Loucy (cell line): ENCODE measurements around the gene ADCY4.
A peak's percentile ranks its signal among the peaks of the same experiment; 100 is the strongest.

ENCODE experiments used
- H2AFZ ChIP-seq: fragments of 200-600 bp; sonication (generic); 2 replicates; pipeline ENCODE4 v1.6.0; 2016; ENCODE audit warnings: antibody characterized with exemption, mild to moderate bottlenecking, low read length, moderate library complexity
- H3F3A ChIP-seq: fragments of 200-600 bp; 2 replicates; pipeline ENCODE4 v1.6.0; 2016; ENCODE audit warnings: antibody characterized with exemption, low read depth, mild to moderate bottlenecking
- H3K27me3 ChIP-seq: fragments of 200-600 bp; sonication (generic); 2 replicates; pipeline ENCODE4 v1.6.1; 2014; ENCODE audit warnings: low read length, mild to moderate bottlenecking; ENCODE audit not compliant: insufficient read depth, poor library complexity, severe bottlenecking
- H3K36me3 ChIP-seq: fragments of 200-600 bp; sonication (generic); 2 replicates; pipeline ENCODE4 v1.6.1; 2016; ENCODE audit warnings: low read length; ENCODE audit not compliant: insufficient read depth
- H3K4me1 ChIP-seq: fragments of 200-600 bp; sonication (generic); 2 replicates; pipeline ENCODE4 v1.5.1; 2014; ENCODE audit warnings: low read length, mild to moderate bottlenecking; ENCODE audit not compliant: insufficient read depth, poor library complexity, severe bottlenecking
- H3K4me2 ChIP-seq: fragments of 200-600 bp; sonication (generic); 2 replicates; pipeline ENCODE4 v1.6.0; 2014; ENCODE audit warnings: antibody characterized with exemption, low read length, low read depth, mild to moderate bottlenecking; ENCODE audit not compliant: poor library complexity, severe bottlenecking
- H3K4me3 ChIP-seq: fragments of 200-600 bp; sonication (generic); 2 replicates; pipeline ENCODE4 v1.5.1; 2014; ENCODE audit warnings: low read length, mild to moderate bottlenecking, mixed read lengths; ENCODE audit not compliant: poor library complexity, severe bottlenecking
- H3K79me2 ChIP-seq: fragments of 200-600 bp; sonication (generic); 2 replicates; pipeline ENCODE4 v1.6.1; 2014; ENCODE audit warnings: low read length; ENCODE audit not compliant: insufficient read depth
- H3K9ac ChIP-seq: fragments of 200-600 bp; sonication (generic); 2 replicates; pipeline ENCODE4 v1.6.0; 2014; ENCODE audit warnings: mild to moderate bottlenecking, low read depth, low read length, moderate library complexity; ENCODE audit not compliant: poor library complexity, severe bottlenecking
- H3K9me2 ChIP-seq: fragments of 200-600 bp; sonication (generic); replicated peaks from 2 replicates; pipeline ENCODE4 v1.6.1; 2016; ENCODE audit warnings: low read depth, low read length, mixed read lengths
- H3K9me3 ChIP-seq: fragments of 200-600 bp; sonication (generic); 2 replicates; pipeline ENCODE4 v1.6.1; 2014; ENCODE audit warnings: mild to moderate bottlenecking, antibody characterized with exemption, low read length, low read depth; ENCODE audit not compliant: insufficient read depth
- H4K20me1 ChIP-seq: fragments of 200-600 bp; sonication (generic); 2 replicates; pipeline ENCODE4 v1.6.0; 2014; ENCODE audit warnings: antibody characterized with exemption, low read length, mild to moderate bottlenecking; ENCODE audit not compliant: insufficient read depth, poor library complexity, severe bottlenecking
- CTCF ChIP-seq: fragments of 200-600 bp; sonication (generic); conservative IDR thresholded peaks from 2 replicates; pipeline ENCODE4 v1.5.1; 2014; ENCODE audit warnings: mild to moderate bottlenecking, antibody characterized with exemption, low read length
- EZH2phosphoT487 ChIP-seq: fragments of 200-600 bp; IDR thresholded peaks from 2 replicates; pipeline ENCODE4 v1.6.1; 2018; ENCODE audit warnings: antibody characterized with exemption, mild to moderate bottlenecking, moderate library complexity, borderline replicate concordance

The ADCY4 gene

GRCh38 chr14:24342889-24343288 lies 8.0 kb upstream of the ADCY4 start:
- H3K9me3 ChIP-seq: no peaks in the 10 kb centered on the region
- TF ChIP-seq EZH2phosphoT487: no peak
- no peak for TF ChIP-seq CTCF
- no peaks in the 10 kb centered on the region for H3K36me3 ChIP-seq
- no peak overlapping the region for H3K4me2 ChIP-seq
- H4K20me1 ChIP-seq: no peaks in the 10 kb centered on the region
- peaks cover 14% of the 10 kb centered on the region for H3K4me1 ChIP-seq
- no peaks in the 10 kb centered on the region for H3K9me2 ChIP-seq
- no peaks in the 10 kb centered on the region for H3K27me3 ChIP-seq
- no peak overlapping the region for H3K9ac ChIP-seq
- peaks cover 6% of the 10 kb centered on the region; the same call in 1 of the 2 replicates for H3K79me2 ChIP-seq
- no peaks in the 10 kb centered on the region for H3F3A ChIP-seq
- H2AFZ ChIP-seq: no peak overlapping the region
- no peak overlapping the region for H3K4me3 ChIP-seq

GRCh38 chr14:24340606-24341005 lies 5.7 kb upstream of the ADCY4 start:
- peaks cover 6% of the 10 kb centered on the region; the same call in 1 of the 2 replicates for H3K79me2 ChIP-seq
- TF ChIP-seq EZH2phosphoT487 (no peak), CTCF (no peak)
- H3K36me3 ChIP-seq: no peaks in the 10 kb centered on the region

GRCh38 chr14:24339284-24340151 lies 4.6 kb upstream of the ADCY4 start, which contains the start of gene RIPK3:
Gene RIPK3, minus strand, starts transcription at chr14:24339991. Its CDS starts 165 bp downstream, at chr14:24339826.
- Histone ChIP-seq H3K9me3 (no peaks in the 10 kb centered on the region), H3K4me2 (peak within 1 kb of the TSS; percentile 72), H2AFZ (peak within 1 kb of the TSS; percentile 57), H3K9me2 (no peaks in the 10 kb centered on the region), H4K20me1 (no peaks in the 10 kb centered on the region), H3K79me2 (peaks cover 6% of the 10 kb centered on the region; the same call in 1 of the 2 replicates), H3K9ac (peak within 1 kb of the TSS; percentile 77), H3K27me3 (no peaks in the 10 kb centered on the region), H3K36me3 (no peaks in the 10 kb centered on the region), H3F3A (no peaks in the 10 kb centered on the region), H3K4me3 (peak within 1 kb of the TSS; percentile 77), H3K4me1 (peaks cover 43% of the 10 kb centered on the region)
- TF ChIP-seq CTCF (no peak), EZH2phosphoT487 (no peak)

More at GRCh38 chr14:24340606-24341005, 5.7 kb upstream of the ADCY4 start:
- Histone ChIP-seq H3K9me3 (no peaks in the 10 kb centered on the region), H3F3A (no peaks in the 10 kb centered on the region), H3K9me2 (no peaks in the 10 kb centered on the region), H4K20me1 (no peaks in the 10 kb centered on the region), H2AFZ (no peak overlapping the region), H3K9ac (no peak overlapping the region), H3K4me2 (no peak overlapping the region), H3K4me3 (no peak overlapping the region), H3K27me3 (no peaks in the 10 kb centered on the region), H3K4me1 (peaks cover 37% of the 10 kb centered on the region)
